Loucy (cell line): Measurements from ENCODE around the gene IRF7.

ENCODE experiments used
- H2AFZ ChIP-seq: fragments of 200-600 bp; sonication (generic); 2 replicates; pipeline ENCODE4 v1.6.0; 2016; ENCODE audit warnings: antibody characterized with exemption, mild to moderate bottlenecking, low read length, moderate library complexity
- H3F3A ChIP-seq: fragments of 200-600 bp; 2 replicates; pipeline ENCODE4 v1.6.0; 2016; ENCODE audit warnings: antibody characterized with exemption, low read depth, mild to moderate bottlenecking
- H3K27me3 ChIP-seq: fragments of 200-600 bp; sonication (generic); 2 replicates; pipeline ENCODE4 v1.6.1; 2014; ENCODE audit warnings: low read length, mild to moderate bottlenecking; ENCODE audit not compliant: insufficient read depth, poor library complexity, severe bottlenecking
- H3K36me3 ChIP-seq: fragments of 200-600 bp; sonication (generic); 2 replicates; pipeline ENCODE4 v1.6.1; 2016; ENCODE audit warnings: low read length; ENCODE audit not compliant: insufficient read depth
- H3K4me1 ChIP-seq: fragments of 200-600 bp; sonication (generic); 2 replicates; pipeline ENCODE4 v1.5.1; 2014; ENCODE audit warnings: low read length, mild to moderate bottlenecking; ENCODE audit not compliant: insufficient read depth, poor library complexity, severe bottlenecking
- H3K4me2 ChIP-seq: fragments of 200-600 bp; sonication (generic); 2 replicates; pipeline ENCODE4 v1.6.0; 2014; ENCODE audit warnings: antibody characterized with exemption, low read length, low read depth, mild to moderate bottlenecking; ENCODE audit not compliant: poor library complexity, severe bottlenecking
- H3K4me3 ChIP-seq: fragments of 200-600 bp; sonication (generic); 2 replicates; pipeline ENCODE4 v1.5.1; 2014; ENCODE audit warnings: low read length, mild to moderate bottlenecking, mixed read lengths; ENCODE audit not compliant: poor library complexity, severe bottlenecking
- H3K79me2 ChIP-seq: fragments of 200-600 bp; sonication (generic); 2 replicates; pipeline ENCODE4 v1.6.1; 2014; ENCODE audit warnings: low read length; ENCODE audit not compliant: insufficient read depth
- H3K9ac ChIP-seq: fragments of 200-600 bp; sonication (generic); 2 replicates; pipeline ENCODE4 v1.6.0; 2014; ENCODE audit warnings: mild to moderate bottlenecking, low read depth, low read length, moderate library complexity; ENCODE audit not compliant: poor library complexity, severe bottlenecking
- H3K9me2 ChIP-seq: fragments of 200-600 bp; sonication (generic); replicated peaks from 2 replicates; pipeline ENCODE4 v1.6.1; 2016; ENCODE audit warnings: low read depth, low read length, mixed read lengths
- H3K9me3 ChIP-seq: fragments of 200-600 bp; sonication (generic); 2 replicates; pipeline ENCODE4 v1.6.1; 2014; ENCODE audit warnings: mild to moderate bottlenecking, antibody characterized with exemption, low read length, low read depth; ENCODE audit not compliant: insufficient read depth
- H4K20me1 ChIP-seq: fragments of 200-600 bp; sonication (generic); 2 replicates; pipeline ENCODE4 v1.6.0; 2014; ENCODE audit warnings: antibody characterized with exemption, low read length, mild to moderate bottlenecking; ENCODE audit not compliant: insufficient read depth, poor library complexity, severe bottlenecking
- EZH2phosphoT487 ChIP-seq: fragments of 200-600 bp; IDR thresholded peaks from 2 replicates; pipeline ENCODE4 v1.6.1; 2018; ENCODE audit warnings: antibody characterized with exemption, mild to moderate bottlenecking, moderate library complexity, borderline replicate concordance
- TF ChIP-seq, protein P1 (sequence below): fragments of 200-600 bp; sonication (generic); conservative IDR thresholded peaks from 2 replicates; pipeline ENCODE4 v1.5.1; 2014; ENCODE audit warnings: mild to moderate bottlenecking, antibody characterized with exemption, low read length

Gene IRF7

DNA sequence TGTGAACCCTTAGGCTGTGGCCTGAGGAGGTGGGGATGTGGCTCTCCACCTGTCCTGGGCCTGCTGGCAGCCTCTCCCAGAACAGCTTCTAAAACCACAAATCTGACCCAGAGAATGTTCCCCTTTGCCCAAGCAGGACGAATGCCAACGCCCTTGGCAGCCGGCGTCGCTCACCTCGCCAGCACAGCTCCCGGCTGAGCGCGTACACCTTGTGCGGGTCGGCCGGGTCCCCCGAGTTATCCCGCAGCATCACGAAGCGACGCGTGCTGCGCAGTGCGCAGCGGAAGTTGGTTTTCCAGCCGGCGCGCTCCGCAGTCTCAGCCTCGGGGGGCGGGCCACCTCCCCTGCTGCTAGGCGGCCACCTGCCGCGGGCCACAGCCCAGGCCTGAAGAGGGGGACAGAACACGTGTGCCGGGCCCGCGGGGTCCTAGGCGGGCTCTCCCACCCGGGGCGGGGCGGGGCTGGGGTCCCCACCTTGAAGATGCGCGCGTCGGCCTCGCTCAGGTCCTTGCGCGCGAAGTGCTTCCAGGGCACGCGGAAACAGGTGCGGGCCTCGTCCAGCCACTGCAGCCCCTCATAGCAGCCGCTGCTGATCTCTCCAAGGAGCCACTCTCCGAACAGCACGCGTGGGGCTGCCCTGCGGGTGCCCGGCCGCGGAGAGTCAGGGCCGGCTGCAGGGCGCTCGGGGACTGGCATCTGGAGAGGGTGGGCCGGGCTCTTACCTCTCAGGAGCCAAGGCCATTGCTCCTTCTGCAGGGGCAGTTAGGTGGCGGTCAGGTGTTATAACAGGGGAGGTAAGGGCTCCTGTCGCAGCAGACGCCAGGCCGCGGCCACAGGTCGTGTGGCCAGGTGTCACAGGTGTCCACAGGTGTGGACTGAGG is 887 bp downstream of the IRF7 start:
- no peak for TF ChIP-seq EZH2phosphoT487
- TF ChIP-seq, protein P1, sequence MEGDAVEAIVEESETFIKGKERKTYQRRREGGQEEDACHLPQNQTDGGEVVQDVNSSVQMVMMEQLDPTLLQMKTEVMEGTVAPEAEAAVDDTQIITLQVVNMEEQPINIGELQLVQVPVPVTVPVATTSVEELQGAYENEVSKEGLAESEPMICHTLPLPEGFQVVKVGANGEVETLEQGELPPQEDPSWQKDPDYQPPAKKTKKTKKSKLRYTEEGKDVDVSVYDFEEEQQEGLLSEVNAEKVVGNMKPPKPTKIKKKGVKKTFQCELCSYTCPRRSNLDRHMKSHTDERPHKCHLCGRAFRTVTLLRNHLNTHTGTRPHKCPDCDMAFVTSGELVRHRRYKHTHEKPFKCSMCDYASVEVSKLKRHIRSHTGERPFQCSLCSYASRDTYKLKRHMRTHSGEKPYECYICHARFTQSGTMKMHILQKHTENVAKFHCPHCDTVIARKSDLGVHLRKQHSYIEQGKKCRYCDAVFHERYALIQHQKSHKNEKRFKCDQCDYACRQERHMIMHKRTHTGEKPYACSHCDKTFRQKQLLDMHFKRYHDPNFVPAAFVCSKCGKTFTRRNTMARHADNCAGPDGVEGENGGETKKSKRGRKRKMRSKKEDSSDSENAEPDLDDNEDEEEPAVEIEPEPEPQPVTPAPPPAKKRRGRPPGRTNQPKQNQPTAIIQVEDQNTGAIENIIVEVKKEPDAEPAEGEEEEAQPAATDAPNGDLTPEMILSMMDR: no peak
- Histone ChIP-seq H2AFZ (no peak overlapping the region), H3F3A (no peaks in the 10 kb centered on the region), H4K20me1 (peaks cover 13% of the 10 kb centered on the region), H3K36me3 (peaks cover 34% of the 10 kb centered on the region; the same call in 1 of the 2 replicates), H3K4me2 (peak overlapping the region; percentile 92), H3K79me2 (no peaks in the 10 kb centered on the region), H3K9me3 (no peaks in the 10 kb centered on the region), H3K4me3 (peak overlapping the region; percentile 82), H3K4me1 (peaks cover 4% of the 10 kb centered on the region), H3K27me3 (no peaks in the 10 kb centered on the region), H3K9me2 (no peaks in the 10 kb centered on the region), H3K9ac (peak overlapping the region; percentile 69)

DNA sequence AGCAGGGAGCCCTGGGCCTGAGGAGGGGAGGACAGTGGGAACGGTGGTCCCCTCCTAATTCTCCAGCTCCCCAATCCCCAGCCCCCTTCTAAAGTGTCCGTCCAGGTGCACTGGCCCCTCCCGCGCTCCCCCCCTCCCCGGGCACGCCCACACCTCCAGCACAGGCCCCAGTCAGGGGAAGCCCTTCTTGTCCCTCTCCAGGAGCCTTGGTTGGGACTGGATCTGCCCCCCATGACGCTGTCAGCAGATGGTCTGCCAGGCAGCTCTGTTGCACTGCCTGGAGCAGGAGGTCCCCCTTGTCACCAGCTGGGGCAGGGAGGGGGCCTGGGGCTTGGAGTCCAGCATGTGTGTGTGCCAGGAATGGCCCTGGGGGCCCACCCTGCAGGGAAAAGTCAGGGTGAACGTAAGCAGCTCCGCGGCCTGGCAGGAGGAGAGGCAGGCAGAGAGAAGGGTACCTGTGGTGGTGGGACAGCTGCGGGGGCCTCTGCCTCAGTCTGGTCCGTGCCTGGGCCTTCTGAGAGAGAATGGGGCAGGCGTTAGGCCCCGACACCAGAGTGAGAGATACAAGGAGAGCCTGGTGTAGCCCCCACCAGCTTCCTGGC is 1.6 kb downstream of the IRF7 start:
- no peaks in the 10 kb centered on the region for H3K9me3 ChIP-seq
- H3K4me1 ChIP-seq: peaks cover 4% of the 10 kb centered on the region
- no peaks in the 10 kb centered on the region for H3K9me2 ChIP-seq
- no peaks in the 10 kb centered on the region for H3K79me2 ChIP-seq
- peaks cover 40% of the 10 kb centered on the region; the same call in 1 of the 2 replicates for H3K36me3 ChIP-seq
- H3K9ac ChIP-seq: no peak overlapping the region
- H2AFZ ChIP-seq: no peak overlapping the region
- no peak for TF ChIP-seq EZH2phosphoT487
- TF ChIP-seq, protein P1: no peak
- H3F3A ChIP-seq: no peaks in the 10 kb centered on the region
- H3K4me2 ChIP-seq: no peak overlapping the region
- H4K20me1 ChIP-seq: peaks cover 13% of the 10 kb centered on the region
- no peak overlapping the region for H3K4me3 ChIP-seq
- H3K27me3 ChIP-seq: no peaks in the 10 kb centered on the region

DNA sequence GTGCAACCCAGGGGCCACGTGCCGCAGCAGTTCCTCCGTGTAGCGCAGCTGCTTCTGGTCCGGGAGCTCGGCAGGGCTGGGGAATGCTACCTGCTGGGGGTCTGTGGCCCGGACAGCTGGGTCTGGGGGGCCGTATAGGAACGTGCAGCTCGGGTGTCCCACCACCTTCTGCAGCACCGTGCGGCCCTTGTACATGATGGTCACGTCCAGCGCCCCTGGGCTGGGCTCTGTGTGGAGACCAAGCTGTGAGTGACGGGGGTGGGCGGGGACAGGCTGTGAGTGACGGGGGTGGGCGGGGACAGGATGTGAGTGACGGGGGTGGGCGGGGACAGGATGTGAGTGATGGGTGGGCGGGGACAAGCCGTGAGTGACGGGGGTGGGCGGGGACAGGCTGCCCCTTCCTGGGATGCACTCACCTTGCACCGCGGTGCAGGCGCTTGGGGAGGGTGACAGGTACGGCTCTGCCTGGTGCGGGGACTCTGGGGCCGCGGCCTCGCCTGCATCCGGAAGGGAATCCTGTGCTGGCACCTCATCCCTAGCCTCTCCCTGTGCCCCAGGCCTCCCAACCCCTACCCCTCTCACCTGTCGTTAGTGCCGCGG is 2.3 kb downstream of the IRF7 start:
- Histone ChIP-seq H3K9me3 (no peaks in the 10 kb centered on the region), H4K20me1 (peaks cover 13% of the 10 kb centered on the region), H3K79me2 (no peaks in the 10 kb centered on the region), H3F3A (no peaks in the 10 kb centered on the region), H3K9me2 (no peaks in the 10 kb centered on the region), H3K36me3 (peaks cover 47% of the 10 kb centered on the region; the same call in 1 of the 2 replicates), H3K4me2 (no peak overlapping the region), H3K4me1 (peaks cover 4% of the 10 kb centered on the region), H2AFZ (no peak overlapping the region), H3K9ac (no peak overlapping the region), H3K27me3 (no peaks in the 10 kb centered on the region), H3K4me3 (no peak overlapping the region)
- TF ChIP-seq, protein P1: no peak
- TF ChIP-seq EZH2phosphoT487: no peak
